ENCODE measurements around the gene MAP3K10. TPM values are rescaled to one million over a fixed set of nuclear protein-coding genes. Genes with fewer than 3 reads are reported as not detected.

The MAP3K10 gene
- total RNA-seq, 1 experiment from 2014 or later, result 10.1 TPM

DNA sequence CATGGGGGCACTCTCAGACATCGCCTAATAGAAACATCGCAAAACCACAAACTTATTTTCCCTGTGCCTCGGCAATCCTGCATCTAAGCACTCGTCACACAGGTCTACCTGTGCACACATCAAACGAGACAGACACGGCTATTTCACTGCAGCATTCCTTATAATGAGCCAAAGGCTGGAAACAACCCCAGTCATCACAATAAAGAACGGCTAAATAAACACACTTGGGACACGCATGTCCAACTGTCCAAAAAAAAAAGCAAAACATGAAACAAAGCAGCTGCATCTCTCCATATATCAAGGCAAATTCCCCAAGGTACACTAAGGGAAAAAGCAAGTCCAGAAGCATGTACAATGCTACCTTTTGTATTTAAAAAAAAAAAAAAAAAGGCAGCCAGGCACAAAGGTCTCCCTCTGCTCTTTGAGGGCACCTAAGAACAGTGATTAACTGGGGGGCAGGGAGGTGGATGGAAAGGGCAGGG, 62.4 kb downstream of the MAP3K10 start:
- DNase-seq, result no peak
- H3K27me3 ChIP-seq, result no peaks in the 10 kb centered on the region
- peaks cover 46% of the 10 kb centered on the region for H3K36me3 ChIP-seq
- H3K4me1 ChIP-seq, result no peaks in the 10 kb centered on the region
- no peak overlapping the region for H3K27ac ChIP-seq
- H3K4me3 ChIP-seq, result no peak overlapping the region
- no peaks in the 10 kb centered on the region for H3K9me3 ChIP-seq (replicated peaks)

DNA sequence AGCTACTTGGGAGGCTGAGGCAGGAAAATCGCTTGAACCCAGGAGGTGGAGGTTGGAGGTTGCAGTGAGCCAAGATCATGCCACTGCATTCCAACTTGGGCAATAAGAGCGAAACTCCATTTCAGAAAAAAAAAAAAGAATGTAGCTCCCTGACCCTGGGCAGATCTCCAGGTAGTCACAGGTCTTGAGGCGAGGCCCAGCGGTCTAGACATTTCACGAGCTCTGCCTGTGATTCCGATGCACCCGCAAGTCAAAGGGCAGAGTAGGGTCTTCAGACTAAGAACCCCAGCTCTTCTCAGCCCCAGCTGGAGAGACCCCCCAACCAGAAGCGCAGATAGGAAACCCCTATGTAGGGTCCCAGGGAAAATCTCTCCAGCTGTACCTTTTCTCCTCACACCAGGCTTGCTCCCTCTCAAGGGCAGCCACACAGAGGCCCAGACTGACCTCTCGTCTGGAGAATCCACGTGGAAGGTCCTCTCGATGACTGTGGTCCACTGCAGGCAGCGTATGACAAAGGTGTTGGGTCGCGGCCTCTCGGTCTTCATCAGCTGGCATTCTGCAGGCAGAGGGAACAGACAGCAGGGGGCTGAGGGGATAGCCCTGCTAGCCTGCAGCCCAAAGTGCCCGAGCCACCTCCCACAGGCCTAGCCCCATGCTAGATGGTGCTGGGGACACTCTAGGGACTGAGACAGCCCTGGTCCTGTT, 63.6 kb downstream of the MAP3K10 start:
- no peak overlapping the region for H3K4me3 ChIP-seq
- no peaks in the 10 kb centered on the region for H3K27me3 ChIP-seq
- H3K36me3 ChIP-seq, result peaks cover 43% of the 10 kb centered on the region
- H3K4me1 ChIP-seq, result peaks cover under 1% of the 10 kb centered on the region; the same call in 1 of the 2 replicates
- DNase-seq, result no peak
- no peak overlapping the region for H3K27ac ChIP-seq
- H3K9me3 ChIP-seq (replicated peaks), result no peaks in the 10 kb centered on the region

DNA sequence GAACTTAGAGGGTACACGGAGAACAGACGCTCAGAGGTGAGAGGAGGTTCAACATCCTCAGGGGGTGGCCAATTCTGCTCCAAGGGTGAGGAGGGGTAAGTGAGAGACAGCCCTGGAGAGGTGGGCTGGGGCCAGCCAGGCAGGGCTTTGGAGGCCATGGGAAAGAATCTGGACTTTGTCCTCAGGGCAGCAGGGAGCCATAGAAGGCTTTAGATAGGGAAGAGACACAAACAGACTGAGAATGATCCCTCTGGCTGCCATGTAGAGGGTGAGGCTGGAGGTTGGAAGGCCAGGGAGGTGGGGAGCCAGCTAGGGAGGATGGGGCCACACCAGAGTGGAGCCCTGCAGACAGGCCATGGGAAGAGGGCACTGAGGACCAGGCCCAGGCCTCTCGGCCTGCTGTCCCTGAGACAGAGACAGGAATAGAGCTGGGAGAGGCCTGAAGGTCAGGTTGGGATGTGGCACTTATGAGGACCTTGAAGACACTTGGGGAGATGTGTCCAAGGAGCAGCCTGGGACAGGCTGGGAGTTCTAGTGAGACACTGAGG, 64.5 kb downstream of the MAP3K10 start:
- peaks cover 42% of the 10 kb centered on the region for H3K36me3 ChIP-seq
- no peaks in the 10 kb centered on the region for H3K27me3 ChIP-seq
- no peak overlapping the region for H3K27ac ChIP-seq
- peaks cover 5% of the 10 kb centered on the region; the same call in 1 of the 2 replicates for H3K4me1 ChIP-seq
- H3K4me3 ChIP-seq, result no peak overlapping the region
- no peak for DNase-seq
- H3K9me3 ChIP-seq (replicated peaks), result no peaks in the 10 kb centered on the region

DNA sequence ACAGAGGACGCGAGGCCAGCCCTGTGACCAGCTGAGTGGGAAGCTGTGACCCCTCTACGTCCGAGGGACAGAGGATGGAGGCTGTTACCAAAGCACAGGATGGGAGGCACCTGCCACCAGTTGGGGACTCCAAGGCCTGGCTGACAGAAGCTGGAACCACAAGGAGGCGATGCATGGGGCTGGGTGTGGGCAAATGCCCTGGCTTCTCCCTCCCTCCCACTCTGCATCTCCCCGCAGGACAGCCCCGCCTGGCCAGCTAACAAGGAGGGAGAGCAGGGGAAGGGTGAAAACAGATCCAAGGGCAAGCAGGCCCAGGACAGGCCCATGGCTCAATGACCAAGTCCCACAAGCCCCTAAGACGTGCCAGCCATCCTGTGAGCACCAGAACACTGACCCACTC, 65.3 kb downstream of the MAP3K10 start:
- no peaks in the 10 kb centered on the region for H3K27me3 ChIP-seq
- no peak overlapping the region for H3K27ac ChIP-seq
- no peaks in the 10 kb centered on the region for H3K9me3 ChIP-seq (replicated peaks)
- H3K4me1 ChIP-seq, result peaks cover 5% of the 10 kb centered on the region; the same call in 1 of the 2 replicates
- H3K4me3 ChIP-seq, result no peak overlapping the region
- no peak for DNase-seq
- peaks cover 37% of the 10 kb centered on the region for H3K36me3 ChIP-seq

DNA sequence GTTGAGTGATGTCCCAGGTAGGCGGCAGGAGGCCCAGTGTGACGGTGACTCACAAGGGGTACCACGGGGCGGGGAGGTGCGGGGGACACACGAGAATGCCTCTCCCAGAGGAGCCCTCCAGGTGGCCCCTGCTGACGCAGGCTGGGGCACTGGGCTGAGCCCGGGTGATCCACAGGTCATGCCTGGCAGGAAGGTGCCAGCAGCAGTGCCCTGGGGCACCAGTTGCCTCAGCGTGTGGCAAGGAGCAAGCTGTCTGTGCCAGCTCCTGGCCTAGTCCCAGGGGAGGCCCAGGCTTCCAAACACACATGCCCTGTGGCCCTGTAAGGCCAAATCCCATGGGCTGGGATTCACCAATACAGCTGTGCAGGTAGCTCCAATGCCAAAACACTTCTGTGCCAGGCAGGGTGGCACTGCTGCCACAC, 65.9 kb downstream of the MAP3K10 start:
- Histone ChIP-seq H3K4me1 (peaks cover 5% of the 10 kb centered on the region; the same call in 1 of the 2 replicates), H3K27ac (no peak overlapping the region), H3K4me3 (no peak overlapping the region), H3K9me3 (replicated peaks) (no peaks in the 10 kb centered on the region), H3K36me3 (peaks cover 38% of the 10 kb centered on the region), H3K27me3 (no peaks in the 10 kb centered on the region)
- DNase-seq, result no peak

DNA sequence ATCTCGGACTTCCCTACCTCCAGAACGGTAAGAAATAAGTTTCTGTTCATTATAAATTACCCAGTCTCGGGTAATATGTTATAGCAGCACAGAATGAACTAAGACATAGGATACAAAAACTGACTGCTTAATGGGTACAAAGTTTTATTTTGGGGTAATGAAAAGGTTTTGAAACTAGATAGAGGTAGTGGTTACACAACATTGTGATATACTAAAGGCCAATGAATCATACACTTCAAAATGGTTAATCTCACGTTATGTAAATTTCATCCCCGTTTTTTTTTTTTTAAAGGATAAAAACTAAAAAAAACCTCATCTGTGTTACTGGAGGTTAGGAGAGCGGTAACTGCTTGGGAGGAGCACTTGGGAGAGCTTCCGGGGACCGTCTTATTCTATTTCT, 70.4 kb downstream of the MAP3K10 start:
- Histone ChIP-seq H3K27me3 (no peaks in the 10 kb centered on the region), H3K9me3 (replicated peaks) (no peaks in the 10 kb centered on the region), H3K4me3 (no peak overlapping the region), H3K36me3 (peaks cover 26% of the 10 kb centered on the region), H3K27ac (no peak overlapping the region), H3K4me1 (peaks cover 5% of the 10 kb centered on the region; the same call in 1 of the 2 replicates)
- no peak for DNase-seq

DNA sequence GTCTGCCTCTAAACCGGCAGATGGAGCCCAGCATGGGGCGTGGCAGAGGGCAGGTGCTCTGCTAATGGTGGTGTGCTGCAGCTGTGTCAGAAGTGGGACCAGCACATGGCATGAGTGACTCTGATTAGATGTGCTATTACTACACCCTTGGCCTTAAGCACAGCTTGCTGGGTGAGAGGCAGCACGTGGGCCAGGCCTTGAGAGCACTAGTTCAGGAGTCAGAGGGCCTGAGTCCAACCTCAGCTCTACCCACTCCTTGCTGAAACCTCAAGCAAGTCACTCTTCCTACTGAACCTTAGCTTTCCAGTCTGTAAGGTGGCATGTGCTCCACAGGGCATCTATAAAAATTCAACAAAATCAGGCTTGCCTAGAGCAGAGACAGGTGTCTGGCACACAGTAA, 71.2 kb downstream of the MAP3K10 start:
- Histone ChIP-seq H3K36me3 (peaks cover 22% of the 10 kb centered on the region), H3K27me3 (no peaks in the 10 kb centered on the region), H3K4me3 (no peak overlapping the region), H3K9me3 (replicated peaks) (no peaks in the 10 kb centered on the region), H3K4me1 (peaks cover 5% of the 10 kb centered on the region; the same call in 1 of the 2 replicates), H3K27ac (no peak overlapping the region)
- DNase-seq, result no peak

DNA sequence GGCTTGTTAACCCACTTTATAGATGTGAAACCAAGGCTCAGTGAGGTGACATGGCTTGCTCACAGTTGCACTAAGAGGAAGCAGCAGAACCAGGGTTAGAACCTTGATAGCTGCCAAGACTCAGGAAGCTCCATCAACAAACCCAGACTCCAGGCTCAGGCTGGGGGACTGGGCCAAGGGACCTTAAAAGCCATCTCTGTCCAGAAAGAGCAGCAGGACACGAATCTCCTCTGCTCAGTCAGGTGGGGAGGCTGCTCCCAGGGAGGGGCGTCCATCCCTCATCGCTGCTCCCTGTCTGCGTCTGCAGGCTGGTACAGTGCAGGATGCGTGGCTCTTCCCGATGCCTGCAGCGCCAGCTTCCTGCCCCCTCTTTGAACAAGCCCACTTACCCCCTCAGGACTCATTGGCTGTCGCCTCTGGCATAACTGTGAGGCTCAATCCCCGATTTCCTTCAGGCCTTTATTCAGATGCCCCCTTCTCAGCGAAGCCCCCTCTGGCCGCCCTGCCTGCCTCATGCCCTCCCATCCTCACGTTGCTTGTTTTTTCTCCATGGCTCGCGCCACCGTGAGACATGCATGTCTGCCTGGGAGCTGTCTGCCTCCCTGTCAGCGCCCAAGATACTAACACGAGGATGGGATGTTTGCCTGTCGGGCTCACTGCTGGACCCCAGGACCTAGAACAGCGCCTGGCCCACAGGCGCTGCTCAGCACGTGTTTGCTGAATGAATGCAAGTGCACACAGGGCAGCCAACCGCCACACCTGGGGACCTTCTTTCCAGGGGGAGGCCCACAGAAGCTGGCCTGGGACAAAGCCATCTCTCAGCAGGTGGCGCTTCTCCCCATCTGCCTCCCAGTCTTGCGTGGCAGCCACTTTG, 72.5 kb downstream of the MAP3K10 start:
- H3K27me3 ChIP-seq, result no peaks in the 10 kb centered on the region
- H3K4me1 ChIP-seq, result peaks cover 5% of the 10 kb centered on the region; the same call in 1 of the 2 replicates
- no peaks in the 10 kb centered on the region for H3K9me3 ChIP-seq (replicated peaks)
- H3K36me3 ChIP-seq, result peaks cover 22% of the 10 kb centered on the region
- H3K4me3 ChIP-seq, result no peak overlapping the region
- H3K27ac ChIP-seq, result no peak overlapping the region
- no peak for DNase-seq

DNA sequence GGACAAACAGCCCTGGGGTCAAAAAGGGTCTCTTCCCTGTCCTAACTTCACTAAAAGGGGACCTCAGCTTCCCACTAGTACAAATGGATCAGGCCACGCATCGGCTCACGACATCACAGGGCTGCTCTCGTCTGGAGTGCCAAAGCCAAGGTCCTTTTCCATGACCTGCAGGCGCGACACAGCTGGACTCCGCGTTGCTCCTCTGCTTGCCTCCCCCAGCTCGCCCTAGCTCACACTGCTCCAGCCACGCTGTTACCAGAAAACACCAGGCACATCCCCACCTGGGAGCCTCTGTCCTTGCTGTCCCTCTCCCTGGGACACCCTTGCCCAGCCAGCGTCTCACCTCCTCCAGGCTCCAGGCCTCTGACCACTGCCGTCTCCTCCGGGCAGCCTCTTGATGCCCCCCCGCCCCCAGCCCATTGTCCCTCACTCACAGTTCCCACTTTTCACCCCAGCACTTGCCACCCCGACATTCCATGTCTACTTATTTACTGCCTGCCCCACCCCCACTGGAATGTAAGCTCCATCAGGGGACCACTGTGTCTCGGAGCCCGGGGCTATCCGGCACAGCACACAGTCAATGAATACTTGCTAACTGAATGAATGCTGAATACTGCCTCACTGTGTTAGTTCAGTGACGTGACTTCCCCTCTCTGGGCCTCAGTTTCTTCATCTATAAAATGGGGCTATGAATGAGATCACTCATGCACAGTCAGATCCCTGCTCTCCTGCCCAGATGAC, 73.3 kb downstream of the MAP3K10 start:
- Histone ChIP-seq H3K4me1 (peaks cover 5% of the 10 kb centered on the region; the same call in 1 of the 2 replicates), H3K36me3 (peaks cover 26% of the 10 kb centered on the region), H3K4me3 (no peak overlapping the region), H3K27ac (no peak overlapping the region), H3K9me3 (replicated peaks) (no peaks in the 10 kb centered on the region), H3K27me3 (no peaks in the 10 kb centered on the region)
- no peak for DNase-seq

Other genes with a start within 250 kb of the MAP3K10 start
- 137 and 155 TPM in 2 replicates for gene PSMC4, start 220.3 kb upstream of the MAP3K10 start, total RNA-seq (2014; rRNA removed; shearing (Covaris generic))
- 5.2 and 6.1 TPM in 2 replicates for gene ZNF546, start 194.4 kb upstream of the MAP3K10 start, total RNA-seq (2014; rRNA removed; shearing (Covaris generic))
- 23.5 and 27.4 TPM in 2 replicates for gene ZNF780B, start 135.2 kb upstream of the MAP3K10 start, total RNA-seq (2014; rRNA removed; shearing (Covaris generic))
- gene ZNF780A, start 100.5 kb upstream of the MAP3K10 start, total RNA-seq (2014; rRNA removed; shearing (Covaris generic)), result 26.8 and 28.0 TPM in 2 replicates
- gene TTC9B, start 27.0 kb downstream of the MAP3K10 start, total RNA-seq (2014; rRNA removed; shearing (Covaris generic)), result not detected in 2 replicates
- 0.08 TPM in 1 of 2 replicates, not detected in the other for gene CCNP, start 35.3 kb downstream of the MAP3K10 start, total RNA-seq (2014; rRNA removed; shearing (Covaris generic))
- gene AKT2, start 93.9 kb downstream of the MAP3K10 start, total RNA-seq (2014; rRNA removed; shearing (Covaris generic)), result 138 and 142 TPM in 2 replicates
- 33.7 and 35.4 TPM in 2 replicates for gene C19orf47, start 157.0 kb downstream of the MAP3K10 start, total RNA-seq (2014; rRNA removed; shearing (Covaris generic))
- 287 and 295 TPM in 2 replicates for gene PLD3, start 157.3 kb downstream of the MAP3K10 start, total RNA-seq (2014; rRNA removed; shearing (Covaris generic))
- 0.10 TPM in 1 of 2 replicates, not detected in the other for gene HIPK4, start 198.8 kb downstream of the MAP3K10 start, total RNA-seq (2014; rRNA removed; shearing (Covaris generic))
- gene PRX, start 222.0 kb downstream of the MAP3K10 start, total RNA-seq (2014; rRNA removed; shearing (Covaris generic)), result 2.9 and 4.0 TPM in 2 replicates
- gene SERTAD1, start 234.6 kb downstream of the MAP3K10 start, total RNA-seq (2014; rRNA removed; shearing (Covaris generic)), result 4.4 and 5.3 TPM in 2 replicates

Data from SJCRH30 (cell line).